ENCODE results near the gene CCDC50. TPM values are rescaled to one million over a fixed set of nuclear protein-coding genes. Genes with fewer than 3 reads are reported as not detected.

CCDC50 gene
- total RNA-seq, 1 experiment from 2014 or later, result 77.2 TPM

GRCh38 chr3:191382661-191383060 lies 53.5 kb downstream of the CCDC50 start:
- BruUV-seq (replicated peaks), result no TSS peak
- ChIA-PET POLR2A (ENCODE audit: low non-redundant PET) (no interaction called here), CTCF (no interaction called here)
- no peak for TF ChIP-seq EZH2 (IDR thresholded peaks at IDR 0.05; ENCODE audit: borderline replicate concordance, low read depth, low read length, poor library complexity, severe bottlenecking)
- no peak for DNase-seq (ENCODE audit: low spot score)
- H3K4me3 ChIP-seq (ENCODE audit: low read depth, low read length, poor library complexity, severe bottlenecking), result no peak overlapping the region
- H3K9me3 ChIP-seq (ENCODE audit: low read depth, low read length, poor library complexity, severe bottlenecking), result no peaks in the 10 kb centered on the region
- H3K4me1 ChIP-seq (ENCODE audit: insufficient read depth, low read length, poor library complexity, severe bottlenecking), result peaks cover 23% of the 10 kb centered on the region
- H3K27me3 ChIP-seq (replicated peaks; ENCODE audit: insufficient read depth, low read depth, low read length, poor library complexity), result no peaks in the 10 kb centered on the region
- H3K36me3 ChIP-seq (ENCODE audit: insufficient read depth, low read length, poor library complexity, severe bottlenecking), result peaks cover 25% of the 10 kb centered on the region
- no peak overlapping the region for H3K27ac ChIP-seq (ENCODE audit: low read depth, low read length, poor library complexity, severe bottlenecking)
- intact Hi-C loops (cut with micrococcal nuclease; ENCODE audit: unreplicated experiment), result loop anchor here (5.0 kb wide), 1 partner anchor 50 kb away; the partner anchor contains the start of gene UTS2B

- no TSS peak for BruUV-seq (replicated peaks)
- peak overlapping the region; percentile 45 for H3K27ac ChIP-seq (ENCODE audit: low read depth, low read length, poor library complexity, severe bottlenecking)
- TF ChIP-seq EZH2 (IDR thresholded peaks at IDR 0.05; ENCODE audit: borderline replicate concordance, low read depth, low read length, poor library complexity, severe bottlenecking) (no peak), CTCF (conservative IDR thresholded peaks at IDR 0.05; ENCODE audit: low read depth, low read length) (no peak)
- H3K27me3 ChIP-seq (replicated peaks; ENCODE audit: insufficient read depth, low read depth, low read length, poor library complexity), result no peaks in the 10 kb centered on the region
- ChIA-PET CTCF (no interaction called here), POLR2A (ENCODE audit: low non-redundant PET) (no interaction called here)
- peaks cover 19% of the 10 kb centered on the region for H3K4me1 ChIP-seq (ENCODE audit: insufficient read depth, low read length, poor library complexity, severe bottlenecking)
- H3K4me3 ChIP-seq (ENCODE audit: low read depth, low read length, poor library complexity, severe bottlenecking), result no peak overlapping the region
- H3K36me3 ChIP-seq (ENCODE audit: insufficient read depth, low read length, poor library complexity, severe bottlenecking), result peaks cover 25% of the 10 kb centered on the region
- no peaks in the 10 kb centered on the region for H3K9me3 ChIP-seq (ENCODE audit: low read depth, low read length, poor library complexity, severe bottlenecking)
- no peak for DNase-seq (ENCODE audit: low spot score)
- intact Hi-C loops (cut with micrococcal nuclease; ENCODE audit: unreplicated experiment), result loop anchor here (5.0 kb wide), 1 partner anchor 51 kb away; the partner anchor contains the start of gene UTS2B
Measured at GRCh38 chr3:191383124-191383523, 53.9 kb downstream of the CCDC50 start.

- Histone ChIP-seq H3K4me3 (ENCODE audit: low read depth, low read length, poor library complexity, severe bottlenecking) (no peak overlapping the region), H3K27me3 (replicated peaks; ENCODE audit: insufficient read depth, low read depth, low read length, poor library complexity) (no peaks in the 10 kb centered on the region), H3K4me1 (ENCODE audit: insufficient read depth, low read length, poor library complexity, severe bottlenecking) (peaks cover 16% of the 10 kb centered on the region), H3K27ac (ENCODE audit: low read depth, low read length, poor library complexity, severe bottlenecking) (no peak overlapping the region), H3K9me3 (ENCODE audit: low read depth, low read length, poor library complexity, severe bottlenecking) (no peaks in the 10 kb centered on the region), H3K36me3 (ENCODE audit: insufficient read depth, low read length, poor library complexity, severe bottlenecking) (peaks cover 23% of the 10 kb centered on the region)
- BruUV-seq (replicated peaks), result no TSS peak
- ChIA-PET CTCF (no interaction called here), POLR2A (ENCODE audit: low non-redundant PET) (no interaction called here)
- no peak for TF ChIP-seq CTCF (conservative IDR thresholded peaks at IDR 0.05; ENCODE audit: low read depth, low read length)
- intact Hi-C loops (cut with micrococcal nuclease; ENCODE audit: unreplicated experiment), result loop anchor here (5.0 kb wide), 1 partner anchor 138 kb away; no protein-coding TSS in a partner anchor
- no peak for DNase-seq (ENCODE audit: low spot score)
Measured at GRCh38 chr3:191385101-191385500, 55.9 kb downstream of the CCDC50 start.

- POLR2A ChIA-PET (ENCODE audit: low non-redundant PET), result no interaction called here
- no peak for TF ChIP-seq EZH2 (IDR thresholded peaks at IDR 0.05; ENCODE audit: borderline replicate concordance, low read depth, low read length, poor library complexity, severe bottlenecking)
- TF ChIP-seq CTCF (conservative IDR thresholded peaks at IDR 0.05; ENCODE audit: low read depth, low read length), result no peak
- Histone ChIP-seq H3K9me3 (ENCODE audit: low read depth, low read length, poor library complexity, severe bottlenecking) (no peaks in the 10 kb centered on the region), H3K4me3 (ENCODE audit: low read depth, low read length, poor library complexity, severe bottlenecking) (no peak overlapping the region), H3K27me3 (replicated peaks; ENCODE audit: insufficient read depth, low read depth, low read length, poor library complexity) (no peaks in the 10 kb centered on the region), H3K27ac (ENCODE audit: low read depth, low read length, poor library complexity, severe bottlenecking) (no peak overlapping the region), H3K4me1 (ENCODE audit: insufficient read depth, low read length, poor library complexity, severe bottlenecking) (peaks cover 26% of the 10 kb centered on the region), H3K36me3 (ENCODE audit: insufficient read depth, low read length, poor library complexity, severe bottlenecking) (peaks cover 8% of the 10 kb centered on the region)
- intact Hi-C loops (cut with micrococcal nuclease; ENCODE audit: unreplicated experiment), result loop anchor here (5.0 kb wide), 1 partner anchor 140 kb away; no protein-coding TSS in a partner anchor
- CTCF ChIA-PET, result no interaction called here
- DNase-seq (ENCODE audit: low spot score), result no peak
- no TSS peak for BruUV-seq (replicated peaks)
Measured at GRCh38 chr3:191387441-191388077, 58.4 kb downstream of the CCDC50 start.
